ENCODE data around the gene MLLT1.

Gene MLLT1

GRCh38 chr19:6204866-6205723 lies 74.7 kb downstream of the MLLT1 start:
- DNase-seq = no peak

DNA sequence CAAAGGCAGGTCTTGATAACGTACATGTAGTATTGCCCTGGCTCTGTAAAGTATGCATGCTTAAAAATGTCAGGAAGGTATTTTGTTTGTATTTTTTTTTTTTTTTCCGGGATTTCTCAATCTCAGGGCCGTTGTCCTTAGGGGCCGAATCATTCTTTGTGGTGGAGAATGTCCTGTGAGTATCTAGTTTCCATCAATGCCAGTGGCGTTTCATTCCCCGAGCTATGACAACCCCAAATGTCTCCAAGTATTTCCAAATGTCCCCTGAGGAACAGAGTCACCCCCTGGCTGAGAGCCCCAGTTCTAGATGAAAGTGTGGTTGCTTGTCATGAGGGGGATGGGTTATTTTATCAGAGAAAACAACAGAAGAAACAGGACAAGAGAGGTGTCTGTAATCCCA lies 75.6 kb downstream of the MLLT1 start:
- DNase-seq = no peak

DNA sequence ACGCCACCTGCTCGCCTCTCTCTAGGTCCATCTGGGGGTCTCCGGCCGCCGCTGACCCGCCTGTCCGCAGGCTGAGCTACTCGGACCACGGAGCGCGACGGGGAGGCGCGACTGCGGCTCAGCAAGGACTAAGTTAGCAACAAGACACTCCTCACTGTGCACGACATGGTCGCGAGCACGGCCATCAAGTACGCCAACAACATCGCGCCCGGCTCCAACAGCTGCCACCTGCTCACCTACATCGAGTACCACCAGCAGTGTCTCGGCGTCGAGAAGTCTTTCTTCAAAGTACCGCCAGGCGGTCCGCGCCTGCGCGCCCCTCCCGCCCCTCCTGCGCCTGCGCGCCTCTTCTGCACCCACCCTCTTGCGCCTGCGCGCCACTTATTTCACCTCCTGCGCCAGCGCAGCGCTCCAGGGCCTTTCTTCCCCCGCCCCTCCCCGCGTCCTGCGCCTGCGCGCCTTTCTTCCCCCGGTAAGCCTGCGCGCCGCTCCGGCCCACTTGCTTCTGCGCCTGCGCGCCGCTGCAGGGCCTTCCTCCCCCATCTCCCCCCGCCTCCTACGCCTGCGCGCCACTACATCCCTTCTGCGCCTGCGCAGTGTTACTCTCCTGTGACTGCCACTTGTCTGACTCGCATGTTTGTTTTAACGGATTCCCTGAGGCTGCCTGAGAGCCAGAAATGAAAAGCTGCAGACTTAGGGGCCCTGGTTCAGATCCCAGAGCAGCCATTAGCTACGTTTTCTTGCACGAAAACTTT lies 80.4 kb downstream of the MLLT1 start:
- DNase-seq = peak; percentile 97 to 99

DNA sequence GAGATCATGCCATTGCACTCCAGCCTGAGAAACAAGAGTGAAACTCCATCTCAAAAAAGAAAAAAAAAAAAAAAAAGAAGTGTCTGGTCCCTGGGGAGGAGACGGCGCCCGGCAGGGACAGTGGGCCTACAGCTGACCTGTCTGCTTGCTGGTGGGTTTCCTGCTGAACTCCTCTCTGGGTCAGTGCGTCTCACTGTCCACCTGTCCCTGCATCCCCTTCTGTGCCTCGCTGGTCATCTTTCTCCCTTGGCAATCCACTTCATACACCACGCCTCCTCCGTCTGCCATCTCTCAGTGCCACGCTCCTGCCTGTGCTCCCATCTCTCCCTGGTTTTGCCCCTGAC lies 80.9 kb downstream of the MLLT1 start:
- DNase-seq = no peak

DNA sequence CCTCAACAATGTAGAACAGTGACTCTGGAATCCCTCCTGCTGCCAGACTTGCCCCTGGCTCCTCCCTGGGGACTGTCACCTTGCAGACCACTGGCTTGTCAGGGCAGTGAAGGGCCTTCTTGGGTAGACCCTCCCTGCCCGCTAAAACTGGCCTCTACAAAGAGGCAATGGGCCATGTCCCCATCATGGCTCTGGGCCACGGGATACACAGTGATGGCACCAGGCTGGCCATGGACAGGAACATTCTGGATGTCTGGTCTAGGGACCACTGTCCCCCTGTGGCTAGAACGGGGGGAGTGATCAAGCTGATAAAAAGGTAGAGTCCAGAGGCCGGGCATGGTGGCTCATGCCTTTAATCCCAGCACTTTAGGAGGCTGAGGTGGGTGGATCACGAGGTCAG lies 83.4 kb downstream of the MLLT1 start:
- DNase-seq = no peak

- DNase-seq = no peak
Measured at GRCh38 chr19:6188811-6189210, 91.0 kb downstream of the MLLT1 start.

DNA sequence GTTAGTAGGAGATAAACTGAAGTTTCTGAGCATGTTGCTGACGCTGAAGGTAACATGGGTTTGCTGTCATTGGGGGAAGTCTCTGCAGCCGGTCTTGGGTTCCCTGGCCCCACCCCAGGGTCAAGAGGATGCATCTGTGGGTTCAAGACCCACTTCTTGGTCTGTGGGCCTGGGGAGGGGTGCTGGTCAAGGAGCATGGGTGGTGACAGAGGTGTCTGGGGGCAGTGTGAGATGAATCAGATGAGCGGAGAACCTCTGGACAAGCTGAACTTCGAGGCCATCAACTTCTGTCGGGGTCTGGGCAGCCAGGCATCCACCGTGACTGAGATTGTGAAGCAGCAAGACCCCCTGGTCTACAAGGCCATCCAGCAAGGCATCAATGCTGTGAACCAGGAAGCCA lies 92.4 kb downstream of the MLLT1 start:
- DNase-seq = no peak

GRCh38 chr19:6185835-6186834 lies 93.6 kb downstream of the MLLT1 start:
- no peak for DNase-seq

- DNase-seq = no peak
Measured at GRCh38 chr19:6185093-6185834, 94.5 kb downstream of the MLLT1 start.

DNA sequence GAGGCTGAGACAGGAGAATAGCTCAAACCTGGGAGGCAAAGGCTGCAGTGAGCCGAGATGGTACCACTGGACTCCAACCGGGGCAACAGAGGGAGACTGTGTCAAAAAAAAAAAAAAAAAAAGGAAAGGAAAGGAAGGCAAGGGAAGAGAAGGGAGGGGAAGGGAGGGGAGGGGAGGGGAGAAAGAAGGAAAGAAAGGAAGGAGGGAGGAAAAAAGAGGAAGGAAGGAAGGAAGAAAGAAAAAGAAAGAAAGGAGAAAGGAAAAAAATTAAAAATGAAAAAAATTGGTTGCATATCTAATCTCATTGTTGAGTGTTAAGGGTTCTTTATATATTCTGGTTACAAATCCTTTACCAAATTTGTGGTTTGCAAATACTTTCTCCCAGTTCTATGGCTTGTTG lies 98.7 kb downstream of the MLLT1 start:
- no peak for DNase-seq

DNA sequence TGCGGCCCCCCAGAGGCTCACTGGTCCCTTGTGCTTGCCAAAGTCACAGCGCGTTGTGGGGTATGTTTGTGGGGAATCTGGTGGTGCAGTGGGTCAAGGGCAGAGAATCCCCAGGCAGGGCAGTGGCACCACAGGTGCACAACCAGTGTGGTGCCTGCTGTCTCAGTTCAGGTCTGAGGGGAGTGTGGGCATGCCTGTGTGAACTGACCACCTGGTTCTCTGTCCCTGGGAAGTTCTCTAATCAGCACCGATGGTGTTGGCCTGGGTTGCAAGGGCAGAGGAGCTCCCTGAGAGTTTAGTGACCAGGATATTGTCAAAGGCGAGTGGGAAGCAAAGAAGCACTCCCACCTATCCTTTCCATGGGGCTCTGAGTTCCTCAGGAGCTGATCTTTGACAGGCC lies 106.6 kb downstream of the MLLT1 start:
- DNase-seq = no peak

DNA sequence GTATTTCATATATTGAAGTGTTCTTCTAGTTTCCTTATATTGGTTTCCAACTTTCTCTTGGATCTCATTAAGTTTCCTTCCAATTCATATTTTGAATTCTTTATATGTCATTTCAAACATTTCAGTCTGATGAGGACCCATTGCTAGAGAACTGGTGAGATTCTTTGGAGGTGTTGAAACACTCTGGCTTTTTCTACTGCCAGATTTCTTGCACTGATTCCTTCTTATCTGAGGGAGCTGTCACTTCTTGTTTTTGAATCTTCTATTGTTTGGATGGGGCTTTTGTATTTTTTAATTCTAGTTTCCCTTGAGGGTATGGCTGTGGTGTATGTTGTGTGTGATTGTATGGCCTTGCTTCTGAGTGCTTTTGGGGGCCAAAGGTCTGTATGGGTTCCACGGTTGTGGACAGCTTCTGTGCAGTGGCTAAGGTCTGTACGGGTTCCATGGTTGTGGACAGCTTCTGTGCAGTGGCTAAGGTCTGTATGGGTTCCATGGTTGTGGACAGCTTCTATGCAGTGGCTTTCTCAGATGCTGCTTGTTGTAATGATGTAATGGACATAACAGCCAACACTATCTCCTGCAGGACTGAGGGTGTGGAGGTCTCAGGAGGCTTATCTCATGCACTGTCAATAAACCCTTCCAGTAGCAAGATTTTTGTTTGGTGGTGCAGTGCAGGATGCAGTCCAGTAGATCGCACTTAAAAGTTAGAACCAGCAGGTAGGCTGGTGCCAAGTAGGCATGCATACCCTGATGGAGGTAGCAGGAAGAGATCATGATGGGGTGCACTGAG lies 107.5 kb downstream of the MLLT1 start:
- DNase-seq = no peak

DNA sequence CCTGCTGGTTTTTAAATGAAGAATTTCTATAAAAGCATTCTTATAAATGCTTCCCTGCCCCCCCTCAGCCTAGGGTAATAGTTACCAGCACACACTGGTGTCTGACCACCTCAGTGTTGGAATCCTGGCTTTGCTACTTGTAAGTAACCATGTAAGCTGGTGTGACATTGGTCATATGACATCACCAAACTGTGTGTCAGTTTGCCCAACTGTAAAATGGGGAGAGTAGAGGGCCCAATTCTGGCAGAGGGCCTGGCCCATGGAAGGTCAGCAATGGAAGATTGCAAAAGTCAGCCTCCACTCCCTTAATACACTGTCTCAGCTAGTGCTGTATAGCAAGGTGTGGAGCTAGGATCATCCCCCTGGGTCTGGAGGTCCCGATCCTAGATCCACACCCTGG lies 112.7 kb downstream of the MLLT1 start:
- DNase-seq = no peak

GRCh38 chr19:6164906-6165531 lies 114.8 kb downstream of the MLLT1 start:
- DNase-seq = no peak

DNA sequence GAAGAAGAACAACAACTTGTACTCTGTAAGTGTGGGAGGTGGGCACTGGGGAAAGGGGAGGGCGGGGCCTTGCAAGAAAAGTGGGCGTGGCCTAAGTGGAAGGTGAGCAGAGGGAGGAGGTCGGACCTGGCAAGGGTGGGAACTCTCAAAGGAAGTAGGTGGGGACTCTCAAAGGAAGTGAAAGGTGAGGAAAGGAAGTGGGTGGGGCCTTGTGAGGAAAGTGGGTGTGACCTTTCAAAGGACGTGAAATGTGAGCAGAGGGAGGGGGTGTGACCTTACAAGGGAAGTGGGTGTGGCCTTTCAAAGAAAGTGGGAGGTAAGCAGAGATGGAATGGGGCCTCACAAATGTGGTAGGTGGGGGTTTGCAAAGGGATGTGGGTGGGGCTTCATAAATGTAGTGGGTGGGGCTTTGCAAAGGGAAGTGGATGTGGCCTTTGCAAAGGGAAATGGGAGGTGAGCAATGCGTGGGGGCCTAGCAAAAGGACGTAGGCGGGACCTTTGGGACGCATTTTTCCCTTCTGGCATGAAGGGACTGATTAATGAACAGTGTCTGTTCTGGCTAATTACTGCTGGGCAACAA lies 118.4 kb downstream of the MLLT1 start:
- DNase-seq = peak; percentile 2 to 6
